ENCODE data around the gene TBC1D7.

GRCh38 chr6:13305791-13306190 is 22.5 kb downstream of the TBC1D7 start:
- no peak for TF ChIP-seq SP1 (IDR thresholded peaks at IDR 0.05; ENCODE audit: low read depth)
- no peak for TF ChIP-seq SIN3A (IDR thresholded peaks at IDR 0.05; ENCODE audit: low read depth)
- no peak for TF ChIP-seq ELF1 (IDR thresholded peaks at IDR 0.05; ENCODE audit: borderline replicate concordance, low read depth)
- TF ChIP-seq CTCF (IDR thresholded peaks at IDR 0.05 in 2 of 3, conservative IDR thresholded peaks at IDR 0.05 in 1 of 3; ENCODE audit: borderline replicate concordance in 1 of 3, insufficient read depth in 1 of 3, low read depth in 2 of 3, low read length in 2 of 3), result no peak
- TF ChIP-seq POLR2A (IDR thresholded peaks at IDR 0.05; ENCODE audit: borderline replicate concordance, extremely low read depth, insufficient read depth, insufficient read length), result no peak
- no peak for TF ChIP-seq TCF7L2 (IDR thresholded peaks at IDR 0.05; ENCODE audit: borderline replicate concordance, extremely low read depth, insufficient read depth, insufficient read length)
- no peak for TF ChIP-seq JUND (IDR thresholded peaks at IDR 0.05)
- TF ChIP-seq EZH2 (IDR thresholded peaks at IDR 0.05), result no peak
- TF ChIP-seq CEBPB (IDR thresholded peaks at IDR 0.05; ENCODE audit: low read depth), result no peak
- TF ChIP-seq ZBTB33 (IDR thresholded peaks at IDR 0.05; ENCODE audit: extremely low read depth, insufficient replicate concordance, low read length), result no peak
- TF ChIP-seq POLR2AphosphoS5 (IDR thresholded peaks at IDR 0.05; ENCODE audit: low read depth, low read length), result no peak
- TF ChIP-seq, protein P1, sequence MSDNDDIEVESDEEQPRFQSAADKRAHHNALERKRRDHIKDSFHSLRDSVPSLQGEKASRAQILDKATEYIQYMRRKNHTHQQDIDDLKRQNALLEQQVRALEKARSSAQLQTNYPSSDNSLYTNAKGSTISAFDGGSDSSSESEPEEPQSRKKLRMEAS (IDR thresholded peaks at IDR 0.05), result no peak
- no peak for TF ChIP-seq RAD21 (IDR thresholded peaks at IDR 0.05; ENCODE audit: low read depth)
- TF ChIP-seq EZH2phosphoT487 (IDR thresholded peaks at IDR 0.05; ENCODE audit: borderline replicate concordance), result no peak

Data from HCT116 (cell line).